Neural progenitor cell (in vitro differentiated cells): Measurements from ENCODE around the gene TUBA3C. TPM values are rescaled to one million over a fixed set of nuclear protein-coding genes. Genes with fewer than 3 reads are reported as not detected.

Experiments
- DNase-seq: peaks from one replicate; pipeline ENCODE4 v3.0.0-alpha.2; 2016; ENCODE audit warnings: low spot score
- H2AFZ ChIP-seq: fragments of 200-600 bp; sonication (generic); replicated peaks from 2 replicates; pipeline ENCODE4 v1.6.1; 2016; ENCODE audit warnings: antibody characterized with exemption
- H3F3A ChIP-seq: fragments of 200-600 bp; sonication (generic); 2 replicates; pipeline ENCODE4 v1.6.1; 2016; ENCODE audit warnings: antibody characterized with exemption, low read depth
- H3K27ac ChIP-seq: fragments of 200-600 bp; sonication (generic); 2 replicates; pipeline ENCODE4 v1.5.1; 2016; ENCODE audit warnings: mild to moderate bottlenecking
- H3K27me3 ChIP-seq: fragments of 200-600 bp; sonication (generic); 2 replicates; pipeline ENCODE4 v1.6.1; 2016; ENCODE audit warnings: mild to moderate bottlenecking, moderate library complexity
- H3K36me3 ChIP-seq: fragments of 200-600 bp; sonication (generic); 2 replicates; pipeline ENCODE4 v1.5.1; 2016
- H3K4me1 ChIP-seq: fragments of 200-600 bp; sonication (generic); 2 replicates; pipeline ENCODE4 v1.6.1; 2016; ENCODE audit warnings: mixed run types
- H3K4me2 ChIP-seq: fragments of 200-600 bp; sonication (generic); 2 replicates; pipeline ENCODE4 v1.6.1; 2016
- H3K4me3 ChIP-seq: fragments of 200-600 bp; sonication (generic); 2 replicates; pipeline ENCODE4 v1.5.1; 2016
- H3K79me2 ChIP-seq: fragments of 200-600 bp; sonication (generic); 2 replicates; pipeline ENCODE4 v1.6.1; 2016; ENCODE audit warnings: low read depth
- H3K9ac ChIP-seq: fragments of 200-600 bp; sonication (generic); 2 replicates; pipeline ENCODE4 v1.6.1; 2016
- H3K9me3 ChIP-seq: fragments of 200-600 bp; sonication (generic); 2 replicates; pipeline ENCODE4 v1.5.1; 2016; ENCODE audit warnings: low read depth
- H4K20me1 ChIP-seq: fragments of 200-600 bp; sonication (generic); 2 replicates; pipeline ENCODE4 v1.6.1; 2016; ENCODE audit warnings: low read depth
- H3K27ac Mint-ChIP-seq: 3 replicates; pipeline ENCODE4 v1.8.0; 2021; ENCODE audit warnings: mixed read lengths
- H3K27me3 Mint-ChIP-seq: 2 replicates; pipeline ENCODE4 v1.8.0; 2022; ENCODE audit warnings: low read depth, mild to moderate bottlenecking, inconsistent platforms, moderate library complexity, mixed read lengths; ENCODE audit not compliant: insufficient read depth
- H3K36me3 Mint-ChIP-seq: 3 replicates; pipeline ENCODE4 v1.8.0; 2021; ENCODE audit warnings: mixed read lengths
- H3K4me1 Mint-ChIP-seq: 3 replicates; pipeline ENCODE4 v1.8.0; 2021; ENCODE audit warnings: mixed read lengths
- H3K4me3 Mint-ChIP-seq: 3 replicates; pipeline ENCODE4 v1.8.0; 2021; ENCODE audit warnings: mild to moderate bottlenecking, moderate library complexity, mixed read lengths
- H3K9me3 Mint-ChIP-seq: 3 replicates; pipeline ENCODE4 v1.8.0; 2020; ENCODE audit warnings: mixed read lengths
- EZH2 ChIP-seq: fragments of 200-600 bp; sonication (generic); IDR thresholded peaks from 2 replicates; pipeline ENCODE4 v1.6.1; 2017; ENCODE audit warnings: antibody characterized with exemption, mild to moderate bottlenecking, moderate library complexity
- EZH2phosphoT487 ChIP-seq: fragments of 200-600 bp; sonication (generic); IDR thresholded peaks from 2 replicates; pipeline ENCODE4 v1.6.1; 2017; ENCODE audit warnings: antibody characterized with exemption
- small RNA-seq: library from RNA; depleted of rRNA; stranded (forward); fragments of <200 nt; gene quantifications from one replicate; pipeline ENCODE3, GENCODE V24; 2015
- total RNA-seq: library from RNA; depleted of rRNA; stranded (reverse); fragments of >200 nt; gene quantifications from 2 replicates; pipeline ENCODE4 v1.2.3, GENCODE V29; 2015; ENCODE audit warnings: low replicate concordance
- TF ChIP-seq, protein P1 (sequence below): fragments of 200-600 bp; sonication (generic); IDR thresholded peaks from 2 replicates; pipeline ENCODE4 v1.5.1; 2017; ENCODE audit warnings: antibody characterized with exemption, mild to moderate bottlenecking

TUBA3C gene
- total RNA-seq, 1 donor from 2014 or later = not detected

DNA sequence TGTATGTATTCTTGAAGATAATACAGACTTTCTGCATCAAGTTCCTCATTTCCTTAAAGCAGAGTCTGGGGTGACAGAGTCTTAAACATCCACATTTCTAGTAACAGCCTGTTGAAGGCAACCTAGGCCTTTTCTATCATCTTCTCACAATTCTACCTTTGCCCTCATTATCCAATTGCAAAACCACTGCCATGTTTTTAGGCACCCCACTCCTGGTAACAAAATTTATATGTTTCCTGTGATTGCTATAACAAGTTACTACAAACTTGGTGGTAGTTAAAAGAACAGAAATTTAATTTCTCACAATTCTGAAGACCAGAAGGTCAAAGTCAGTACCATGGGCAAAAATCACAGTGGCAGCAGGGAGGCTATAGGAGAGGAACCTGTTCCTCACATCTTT is 33.1 kb downstream of the TUBA3C start:
- TF ChIP-seq EZH2phosphoT487 (no peak), EZH2 (no peak)
- TF ChIP-seq, protein P1, sequence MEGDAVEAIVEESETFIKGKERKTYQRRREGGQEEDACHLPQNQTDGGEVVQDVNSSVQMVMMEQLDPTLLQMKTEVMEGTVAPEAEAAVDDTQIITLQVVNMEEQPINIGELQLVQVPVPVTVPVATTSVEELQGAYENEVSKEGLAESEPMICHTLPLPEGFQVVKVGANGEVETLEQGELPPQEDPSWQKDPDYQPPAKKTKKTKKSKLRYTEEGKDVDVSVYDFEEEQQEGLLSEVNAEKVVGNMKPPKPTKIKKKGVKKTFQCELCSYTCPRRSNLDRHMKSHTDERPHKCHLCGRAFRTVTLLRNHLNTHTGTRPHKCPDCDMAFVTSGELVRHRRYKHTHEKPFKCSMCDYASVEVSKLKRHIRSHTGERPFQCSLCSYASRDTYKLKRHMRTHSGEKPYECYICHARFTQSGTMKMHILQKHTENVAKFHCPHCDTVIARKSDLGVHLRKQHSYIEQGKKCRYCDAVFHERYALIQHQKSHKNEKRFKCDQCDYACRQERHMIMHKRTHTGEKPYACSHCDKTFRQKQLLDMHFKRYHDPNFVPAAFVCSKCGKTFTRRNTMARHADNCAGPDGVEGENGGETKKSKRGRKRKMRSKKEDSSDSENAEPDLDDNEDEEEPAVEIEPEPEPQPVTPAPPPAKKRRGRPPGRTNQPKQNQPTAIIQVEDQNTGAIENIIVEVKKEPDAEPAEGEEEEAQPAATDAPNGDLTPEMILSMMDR = no peak
- no peaks in the 10 kb centered on the region for H3K36me3 ChIP-seq
- no peaks in the 10 kb centered on the region for H3F3A ChIP-seq
- H3K79me2 ChIP-seq = no peaks in the 10 kb centered on the region
- Mint-ChIP-seq H3K27ac (no peak overlapping the region), H3K4me1 (no peaks in the 10 kb centered on the region), H3K9me3 (peaks cover 68% of the 10 kb centered on the region), H3K36me3 (no peaks in the 10 kb centered on the region), H3K4me3 (no peak overlapping the region), H3K27me3 (no peaks in the 10 kb centered on the region)
- H3K4me3 ChIP-seq = no peak overlapping the region
- H3K27me3 ChIP-seq = no peaks in the 10 kb centered on the region
- peaks cover 18% of the 10 kb centered on the region for H3K9me3 ChIP-seq
- no peak overlapping the region for H2AFZ ChIP-seq
- no peaks in the 10 kb centered on the region for H4K20me1 ChIP-seq
- no peak overlapping the region for H3K9ac ChIP-seq
- no peak overlapping the region for H3K4me2 ChIP-seq
- no peak for DNase-seq
- H3K27ac ChIP-seq = no peak overlapping the region
- no peaks in the 10 kb centered on the region for H3K4me1 ChIP-seq

Small RNA genes lying within 50 kb of the gene (small RNA-seq; reads per million reads assigned to genes)
- gene AL139327.4 = not detected
